GM18519 (cell line): ENCODE data around the gene EPHA1.

Experiments used
- ATAC-seq: cut with Tn5 transposase; IDR thresholded peaks from one replicate; pipeline ENCODE4 v1.9.1; 2021; ENCODE audit warnings: mild to moderate bottlenecking, moderate library complexity; ENCODE audit not compliant: unreplicated experiment, low FRiP score

Gene EPHA1

DNA sequence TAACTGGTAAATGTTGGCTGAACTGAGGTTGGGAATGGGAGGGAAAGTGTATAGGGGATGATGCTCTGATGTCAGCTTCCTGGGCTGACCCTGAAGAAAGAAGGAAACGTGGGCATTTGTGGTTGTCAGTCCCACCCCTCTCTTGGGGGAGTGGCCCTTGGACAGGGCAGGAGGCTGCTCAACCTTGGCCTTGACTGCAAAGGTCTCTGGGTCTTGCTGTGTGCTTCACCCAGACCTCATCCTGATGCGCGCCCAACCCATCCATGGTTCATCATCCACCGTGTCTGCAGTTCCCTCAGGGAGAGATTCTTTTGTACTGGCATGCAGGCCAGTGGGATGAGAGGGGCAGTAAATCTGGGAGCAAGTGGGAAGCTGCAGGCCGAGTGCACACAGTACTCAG lies 32.3 kb downstream of the EPHA1 start:
- no peak for ATAC-seq

DNA sequence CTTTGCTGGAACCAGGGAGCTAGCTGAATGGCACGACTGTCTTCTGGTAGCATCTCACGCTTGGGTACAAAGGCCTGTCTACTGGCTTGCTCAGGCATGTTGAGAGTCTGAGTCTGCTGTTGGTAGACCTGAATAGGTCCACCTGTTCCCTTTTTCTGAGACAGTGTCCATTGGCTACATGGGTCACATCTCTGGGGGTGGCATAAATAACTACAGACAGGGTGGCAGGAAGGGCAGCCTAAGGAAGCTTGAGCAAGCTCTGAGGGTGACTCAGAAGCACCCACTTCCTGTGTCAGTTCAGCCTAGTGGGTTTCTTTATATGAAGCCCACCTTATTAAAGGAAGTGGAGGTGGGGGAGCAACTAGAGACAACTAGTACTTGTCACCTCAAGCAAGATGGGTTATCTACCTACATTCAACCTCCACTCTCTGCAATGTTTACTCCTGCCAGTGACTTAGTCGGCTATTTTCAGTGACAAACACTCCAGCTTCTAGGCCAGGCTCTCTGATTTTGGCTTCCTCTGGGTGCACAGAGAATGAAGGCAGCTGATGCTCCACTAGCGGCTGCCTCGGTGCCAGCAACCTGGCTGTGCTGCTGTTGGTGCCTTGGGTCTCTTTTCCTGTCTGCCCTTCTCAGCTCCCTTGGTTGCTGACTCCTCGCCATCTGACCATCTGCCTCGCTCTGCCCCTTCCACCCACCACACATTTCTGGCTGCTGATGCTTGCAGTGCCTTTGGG lies 33.2 kb downstream of the EPHA1 start:
- ATAC-seq: no peak

GRCh38 chr7:143374561-143374960 lies 34.1 kb downstream of the EPHA1 start:
- ATAC-seq: no peak

- ATAC-seq: no peak
These were observed 35.3 kb downstream of the EPHA1 start for GRCh38 chr7:143373255-143373794.

DNA sequence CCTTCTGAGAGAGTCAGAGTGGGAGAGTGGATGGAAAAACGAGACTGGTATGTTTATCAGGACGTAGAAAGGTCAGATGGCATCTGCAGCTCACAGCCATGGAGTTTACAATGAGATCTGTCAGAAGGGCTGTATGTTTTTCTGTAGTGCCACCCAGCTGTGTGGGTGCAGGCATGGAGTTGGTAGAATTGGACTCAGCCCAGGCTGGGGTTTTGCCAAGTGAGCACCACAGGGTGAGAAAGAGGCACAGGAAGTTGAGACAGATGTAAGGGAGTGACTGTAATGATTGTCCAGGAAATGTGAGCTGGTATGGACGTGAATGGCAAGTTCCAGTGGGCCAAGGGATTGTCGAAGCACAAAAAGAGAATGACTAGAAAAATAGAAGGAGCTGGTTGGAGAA lies 36.6 kb downstream of the EPHA1 start:
- no peak for ATAC-seq

- no peak for ATAC-seq
These were observed 38.7 kb downstream of the EPHA1 start for GRCh38 chr7:143369678-143370651.

DNA sequence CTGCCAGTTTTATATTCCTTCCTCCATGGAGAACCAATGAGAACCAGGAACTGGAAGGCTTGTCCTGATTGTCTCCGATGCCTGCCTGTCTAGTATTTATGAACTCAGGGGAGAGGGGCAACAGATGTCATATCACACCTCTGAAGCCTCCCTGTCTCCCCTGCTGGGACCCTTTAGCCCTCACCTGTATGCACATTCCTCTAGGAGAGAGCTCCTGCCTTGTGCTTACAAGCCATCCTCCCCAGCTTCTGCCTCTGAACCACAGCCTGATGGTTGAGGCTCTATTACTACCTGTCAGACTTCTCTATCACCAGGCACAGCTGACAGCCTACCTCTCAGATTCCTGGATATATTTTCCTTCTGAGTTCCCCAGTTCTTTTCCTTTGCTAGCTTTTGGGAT lies 40.3 kb downstream of the EPHA1 start:
- ATAC-seq: no peak

DNA sequence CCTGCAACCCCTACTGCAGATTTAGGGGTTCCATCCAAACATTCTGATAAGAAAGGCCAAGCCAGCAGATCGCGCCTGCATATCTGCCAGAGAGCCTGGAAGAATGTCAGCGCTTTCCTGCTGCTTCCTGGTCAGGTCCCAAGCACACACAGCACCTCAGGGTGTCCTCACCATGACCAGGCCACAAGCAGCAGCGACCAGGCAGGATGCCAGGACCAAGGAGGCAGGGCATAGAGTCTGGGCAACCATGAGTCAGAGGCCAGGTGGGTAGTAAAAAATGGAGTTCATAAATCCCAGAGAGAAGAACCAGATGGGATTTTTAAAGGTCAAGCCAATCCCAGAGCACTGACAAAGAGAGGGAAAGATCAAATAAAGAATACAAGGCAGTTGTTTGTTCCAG lies 40.7 kb downstream of the EPHA1 start:
- no peak for ATAC-seq

- ATAC-seq: no peak
These were observed 45.4 kb downstream of the EPHA1 start for GRCh38 chr7:143363016-143363937.

DNA sequence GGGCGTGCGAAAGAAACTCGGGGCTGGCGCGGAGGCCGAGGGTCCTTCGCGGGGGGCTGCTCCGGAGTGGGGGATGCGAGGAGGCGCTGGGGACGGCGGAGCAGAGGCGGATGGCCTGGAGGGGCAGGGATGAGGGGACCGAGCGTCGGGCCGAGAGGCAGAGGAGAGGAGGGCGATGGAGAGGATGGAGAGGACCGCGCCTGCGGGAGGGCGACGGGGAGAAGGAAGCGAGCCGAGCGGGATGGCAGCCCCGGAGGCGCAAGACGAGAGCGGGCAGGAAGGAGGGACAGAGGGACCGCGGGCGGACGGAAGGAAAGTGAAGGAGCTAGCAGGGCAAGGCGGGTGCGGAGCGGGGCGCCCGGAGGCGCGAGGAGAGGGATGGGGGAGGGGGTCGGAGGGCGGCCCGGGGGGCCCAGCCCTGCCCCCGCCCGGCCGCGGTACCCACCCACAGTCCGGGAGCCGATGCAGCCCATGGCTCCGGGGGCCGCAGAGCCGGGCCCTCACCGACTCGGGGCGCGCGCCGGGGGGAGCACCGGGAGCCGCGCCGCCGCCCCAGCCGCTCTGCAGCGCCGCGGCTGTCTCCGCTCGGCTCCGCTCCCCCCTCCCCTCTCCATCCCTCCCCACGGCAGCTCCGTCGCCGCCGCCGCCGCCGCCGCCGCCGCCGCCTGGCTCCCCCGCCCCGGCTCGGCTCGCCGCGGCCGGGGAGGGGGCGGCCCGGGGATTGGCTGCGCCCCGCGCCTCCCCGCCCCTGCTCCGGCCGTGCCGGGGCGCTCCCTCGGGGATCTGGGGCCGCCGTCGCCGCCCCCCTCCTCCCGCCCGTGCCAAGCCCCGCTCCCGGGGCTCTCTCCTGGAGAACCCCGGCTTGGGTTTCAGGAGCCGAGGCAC lies 46.3 kb downstream of the EPHA1 start, which contains the start of gene FAM131B:
FAM131B (minus strand) TSS at position 583 of the 885 bp plus-strand sequence; CDS start at position 473, 110 bp downstream.
- no peak for ATAC-seq

DNA sequence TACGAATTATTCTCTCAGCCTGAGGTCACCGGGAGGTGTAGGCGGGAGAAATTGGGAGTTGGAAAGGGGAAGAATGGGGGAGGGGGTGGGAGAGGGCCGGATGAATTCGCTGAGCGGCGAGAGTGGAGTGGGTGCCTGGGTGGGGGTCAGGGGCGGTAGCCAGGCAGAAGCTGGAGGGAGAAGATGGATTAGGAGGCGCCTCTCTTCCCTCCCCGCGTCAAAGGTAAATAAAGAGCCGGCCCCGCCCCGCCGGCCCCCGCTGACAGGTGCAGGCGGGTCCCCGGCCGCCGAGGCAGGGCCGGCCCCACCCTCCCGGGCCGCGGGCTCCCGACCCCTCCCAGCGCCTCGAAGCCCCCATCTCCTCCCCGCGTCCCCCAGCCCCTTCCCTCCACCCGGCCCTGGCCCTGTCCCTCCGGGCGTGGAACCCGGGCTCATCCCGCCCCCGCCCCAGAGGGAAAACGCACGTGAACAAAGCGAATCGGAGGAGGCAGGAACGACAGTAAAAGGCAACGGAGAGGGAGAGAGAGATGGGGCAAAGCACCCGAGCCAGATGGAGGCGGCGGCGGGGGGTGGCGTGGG lies 47.0 kb downstream of the EPHA1 start:
- no peak for ATAC-seq

GRCh38 chr7:143360788-143361551 lies 47.7 kb downstream of the EPHA1 start:
- ATAC-seq: no peak

GRCh38 chr7:143359771-143360353 lies 48.8 kb downstream of the EPHA1 start:
- no peak for ATAC-seq

DNA sequence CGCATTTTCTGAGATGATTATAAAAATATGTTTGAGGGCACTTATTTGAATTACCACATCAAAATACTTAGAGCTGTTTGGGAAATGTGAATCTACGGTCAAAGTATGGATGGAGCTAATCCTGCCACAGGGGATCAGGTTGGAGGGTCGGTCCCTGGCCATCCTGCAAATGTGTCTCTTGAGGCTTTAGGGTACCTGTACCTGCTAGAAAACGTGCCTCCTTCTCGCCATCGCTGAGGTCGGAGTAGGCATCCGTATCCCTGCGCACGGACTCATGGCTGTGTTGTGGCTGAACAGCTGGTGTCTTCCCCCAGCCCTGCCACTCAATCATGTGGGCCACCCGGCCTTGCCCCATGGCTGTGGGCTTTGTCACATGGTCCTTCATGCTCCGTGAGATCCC lies 50.0 kb downstream of the EPHA1 start:
- ATAC-seq: no peak

DNA sequence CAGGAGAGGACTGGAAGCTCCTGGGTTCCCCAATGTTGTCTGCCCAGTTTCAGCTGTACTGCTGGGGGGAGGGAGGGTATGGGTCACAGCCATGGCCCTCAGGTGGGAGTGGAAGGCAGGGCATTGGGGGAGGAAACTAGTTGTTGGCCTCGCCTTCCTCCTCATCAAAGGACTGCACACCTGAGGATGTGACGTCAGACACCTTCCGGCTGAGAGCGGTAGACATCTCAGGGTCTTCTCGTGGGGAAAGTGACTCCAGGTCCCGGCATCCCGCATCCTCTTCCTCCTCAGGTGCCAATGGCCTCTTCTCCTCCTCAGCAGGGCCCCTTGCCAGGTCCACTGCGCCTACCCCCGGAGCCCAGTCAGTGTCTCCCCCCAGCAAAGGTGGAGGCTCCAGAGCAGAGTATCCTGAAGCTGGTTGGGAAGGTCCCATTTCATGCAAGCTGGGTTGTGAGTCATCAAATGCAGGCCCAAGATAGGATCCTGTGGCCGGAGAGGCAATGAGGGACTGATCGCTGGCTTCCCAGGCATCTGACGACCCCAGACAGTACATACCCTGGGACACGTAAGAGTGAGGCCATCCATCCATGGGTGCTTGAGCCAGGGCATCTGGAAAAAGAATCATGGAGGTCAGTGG lies 52.1 kb downstream of the EPHA1 start:
- no peak for ATAC-seq

GRCh38 chr7:143355450-143356385 lies 52.9 kb downstream of the EPHA1 start:
- no peak for ATAC-seq
